MM.1S (cell line): ENCODE measurements around the gene ARHGEF33.

Experiments used
- DNase-seq: peaks from one replicate; pipeline ENCODE4 v3.0.0-alpha.2; 2015
- H2AFZ ChIP-seq: fragments of 300-600 bp; sonication (generic); 2 replicates; pipeline ENCODE4 v1.6.0; 2016; ENCODE audit warnings: antibody characterized with exemption, low read length
- H3F3A ChIP-seq: fragments of 300-600 bp; sonication (generic); 2 replicates; pipeline ENCODE4 v1.6.1; 2016; ENCODE audit warnings: mild to moderate bottlenecking, antibody characterized with exemption, low read length, moderate library complexity, mixed read lengths; ENCODE audit not compliant: insufficient read depth
- H3K27ac ChIP-seq: fragments of 300-600 bp; sonication (generic); 2 replicates; pipeline ENCODE4 v1.5.1; 2016; ENCODE audit warnings: mild to moderate bottlenecking, low read length
- H3K27me3 ChIP-seq: fragments of 300-600 bp; sonication (generic); replicated peaks from 2 replicates; pipeline ENCODE4 v1.6.0; 2016; ENCODE audit warnings: low read length; ENCODE audit not compliant: insufficient read depth
- H3K36me3 ChIP-seq: fragments of 300-600 bp; sonication (generic); replicated peaks from 2 replicates; pipeline ENCODE4 v1.6.1; 2016; ENCODE audit warnings: mild to moderate bottlenecking, low read length, mixed read lengths; ENCODE audit not compliant: insufficient read depth
- H3K4me1 ChIP-seq: fragments of 300-600 bp; sonication (generic); 2 replicates; pipeline ENCODE4 v1.6.1; 2016; ENCODE audit warnings: low read length, mixed read lengths
- H3K4me2 ChIP-seq: fragments of 300-600 bp; sonication (generic); 2 replicates; pipeline ENCODE4 v1.6.0; 2016; ENCODE audit warnings: low read depth, low read length
- H3K4me3 ChIP-seq: fragments of 300-600 bp; sonication (generic); 2 replicates; pipeline ENCODE4 v1.5.1; 2016; ENCODE audit warnings: low read length, mixed read lengths
- H3K79me2 ChIP-seq: fragments of 300-600 bp; sonication (generic); 2 replicates; pipeline ENCODE4 v1.6.1; 2016; ENCODE audit warnings: mixed run types, low read length, mixed read lengths
- H3K9ac ChIP-seq: fragments of 300-600 bp; sonication (generic); 2 replicates; pipeline ENCODE4 v1.6.1; 2016; ENCODE audit warnings: low read length, mixed read lengths
- H3K9me2 ChIP-seq: fragments of 300-600 bp; sonication (generic); replicated peaks from 2 replicates; pipeline ENCODE4 v1.6.1; 2016; ENCODE audit warnings: mild to moderate bottlenecking, low read length, mixed read lengths; ENCODE audit not compliant: insufficient read depth
- H3K9me3 ChIP-seq: fragments of 300-600 bp; sonication (generic); replicated peaks from 2 replicates; pipeline ENCODE4 v1.6.1; 2016; ENCODE audit warnings: mild to moderate bottlenecking, low read length, mixed read lengths; ENCODE audit not compliant: insufficient read depth
- H4K20me1 ChIP-seq: fragments of 300-600 bp; sonication (generic); 2 replicates; pipeline ENCODE4 v1.6.1; 2016; ENCODE audit warnings: mild to moderate bottlenecking, low read length, moderate library complexity, mixed read lengths; ENCODE audit not compliant: insufficient read depth
- CTCF ChIP-seq: fragments of 300-600 bp; sonication (generic); IDR thresholded peaks from 2 replicates; pipeline ENCODE4 v1.5.1; 2016; ENCODE audit warnings: antibody characterized with exemption, low read length, mixed read lengths
- EZH2 ChIP-seq: fragments of 300-600 bp; sonication (generic); optimal IDR thresholded peaks from 2 replicates; pipeline ENCODE3; 2017; ENCODE audit warnings: low read depth, mild to moderate bottlenecking, antibody characterized with exemption, low read length, mixed read lengths
- EZH2phosphoT487 ChIP-seq: fragments of 300-600 bp; sonication (generic); IDR thresholded peaks from 2 replicates; pipeline ENCODE4 v1.6.1; 2018; ENCODE audit warnings: antibody characterized with exemption, low read length

Gene ARHGEF33

GRCh38 chr2:38971377-38971776 lies 81.7 kb downstream of the ARHGEF33 start:
- H3K9me3 ChIP-seq = no peaks in the 10 kb centered on the region
- H3F3A ChIP-seq = no peaks in the 10 kb centered on the region
- no peak overlapping the region for H3K9ac ChIP-seq
- H3K27me3 ChIP-seq = no peaks in the 10 kb centered on the region
- DNase-seq = no peak
- no peak overlapping the region for H2AFZ ChIP-seq
- H3K4me3 ChIP-seq = no peak overlapping the region
- no peaks in the 10 kb centered on the region for H3K9me2 ChIP-seq
- no peaks in the 10 kb centered on the region for H3K79me2 ChIP-seq
- no peak for TF ChIP-seq EZH2phosphoT487
- no peak for TF ChIP-seq CTCF
- TF ChIP-seq EZH2 = no peak
- H4K20me1 ChIP-seq = no peaks in the 10 kb centered on the region
- H3K36me3 ChIP-seq = no peaks in the 10 kb centered on the region
- no peaks in the 10 kb centered on the region for H3K4me1 ChIP-seq
- no peak overlapping the region for H3K4me2 ChIP-seq
- no peak overlapping the region for H3K27ac ChIP-seq

- Histone ChIP-seq H3K27ac (no peak overlapping the region), H3K4me1 (no peaks in the 10 kb centered on the region), H4K20me1 (no peaks in the 10 kb centered on the region), H3K9ac (no peak overlapping the region), H3K4me2 (no peak overlapping the region), H3K79me2 (no peaks in the 10 kb centered on the region), H3K27me3 (no peaks in the 10 kb centered on the region), H2AFZ (no peak overlapping the region), H3K9me2 (no peaks in the 10 kb centered on the region), H3K9me3 (no peaks in the 10 kb centered on the region), H3K4me3 (no peak overlapping the region), H3K36me3 (no peaks in the 10 kb centered on the region), H3F3A (no peaks in the 10 kb centered on the region)
- DNase-seq = no peak
- TF ChIP-seq CTCF (no peak), EZH2phosphoT487 (no peak), EZH2 (no peak)
These were observed 83.6 kb downstream of the ARHGEF33 start for GRCh38 chr2:38973266-38973665.

GRCh38 chr2:38975042-38975441 lies 85.4 kb downstream of the ARHGEF33 start:
- Histone ChIP-seq H3K79me2 (no peaks in the 10 kb centered on the region), H3K27ac (no peak overlapping the region), H3K4me3 (no peak overlapping the region), H2AFZ (no peak overlapping the region), H3K9me2 (no peaks in the 10 kb centered on the region), H3K9me3 (no peaks in the 10 kb centered on the region), H3K9ac (no peak overlapping the region), H3K27me3 (no peaks in the 10 kb centered on the region), H3K4me1 (no peaks in the 10 kb centered on the region), H3K36me3 (no peaks in the 10 kb centered on the region), H4K20me1 (no peaks in the 10 kb centered on the region), H3F3A (no peaks in the 10 kb centered on the region), H3K4me2 (no peak overlapping the region)
- no peak for DNase-seq
- TF ChIP-seq CTCF (no peak), EZH2phosphoT487 (no peak), EZH2 (no peak)
